ENCODE results near the gene RBBP8NL. TPM values are rescaled to one million over a fixed set of nuclear protein-coding genes. Genes with fewer than 3 reads are reported as not detected.

The RBBP8NL gene
- total and polyA plus RNA-seq, 9 of the 15 experiments (the other 6 are each of a cell fraction or from before 2014, with no cell fraction given): not detected

DNA sequence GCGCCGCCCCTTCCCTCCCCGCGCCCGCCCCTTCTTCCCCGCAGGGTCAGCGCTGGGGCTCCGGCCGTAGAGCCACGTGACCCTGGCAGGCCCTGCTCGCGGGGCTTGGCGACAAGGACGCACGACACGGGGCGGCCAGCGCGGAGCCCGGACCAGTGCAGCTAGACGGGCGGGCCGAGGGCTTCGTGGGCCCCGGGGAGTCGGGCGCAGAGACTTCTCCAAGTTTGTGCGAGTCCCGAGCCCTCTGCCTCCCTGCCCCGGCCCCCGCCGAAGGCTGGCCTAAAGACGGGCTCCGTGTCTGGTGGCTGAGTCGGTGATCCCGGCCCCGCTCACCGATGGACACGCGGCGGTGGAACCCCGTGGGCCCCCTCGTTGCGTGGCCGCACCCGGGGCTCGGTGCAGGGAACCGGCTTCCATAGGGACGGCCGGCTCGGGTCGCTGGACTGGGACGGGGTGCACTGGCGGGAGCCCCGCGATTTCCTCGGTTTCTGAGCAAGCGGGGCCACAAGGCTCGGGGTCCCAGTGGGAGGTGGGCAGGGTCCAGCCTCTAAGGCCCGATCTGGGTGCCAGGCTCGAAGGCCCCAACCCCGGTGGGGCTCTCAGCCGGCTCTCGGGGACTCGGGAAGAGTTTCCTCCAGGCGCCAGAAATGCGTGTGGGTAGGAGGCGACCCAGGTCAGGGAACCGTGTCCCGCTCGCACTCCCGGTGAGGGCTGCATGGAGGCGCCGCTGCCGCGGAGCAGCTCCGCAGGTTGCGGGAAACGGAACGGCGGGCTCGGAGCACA, 48.9 kb upstream of the RBBP8NL start (continued):
- TF ChIP-seq CBFB (CRISPR knock-in tag; IDR thresholded peaks at IDR 0.05) (no peak), DIDO1 (tag; IDR thresholded peaks at IDR 0.05; ENCODE audit: low read depth) (no peak), ZBED1 (IDR thresholded peaks at IDR 0.05) (no peak), GTF2E2 (tag; IDR thresholded peaks at IDR 0.05) (no peak), ZNF696 (CRISPR knock-in tag; conservative IDR thresholded peaks at IDR 0.05) (no peak), KDM1A (IDR thresholded peaks at IDR 0.05) (no peak), TGIF2 (CRISPR knock-in tag; IDR thresholded peaks at IDR 0.05) (peak; percentile 90; the same call in 1 of the 2 replicates), THRB (CRISPR knock-in tag; conservative IDR thresholded peaks at IDR 0.05) (no peak), NFRKB (IDR thresholded peaks at IDR 0.05; ENCODE audit: low read depth) (no peak), ZBTB1 (CRISPR knock-in tag; IDR thresholded peaks at IDR 0.05; ENCODE audit: borderline replicate concordance, low read depth) (peak; percentile 88), ZNF830 (CRISPR knock-in tag; IDR thresholded peaks at IDR 0.05) (no peak), ZNF224 (CRISPR knock-in tag; IDR thresholded peaks at IDR 0.05) (peak; percentile 81; the same call in 1 of the 2 replicates), ARID3B (CRISPR knock-in tag; IDR thresholded peaks at IDR 0.05; ENCODE audit: borderline replicate concordance) (no peak), TRIM25 (IDR thresholded peaks at IDR 0.05; ENCODE audit: borderline replicate concordance) (no peak), SMC3 (conservative IDR thresholded peaks at IDR 0.05; ENCODE audit: insufficient read depth, low read depth, low read length) (no peak), NRF1 (conservative IDR thresholded peaks at IDR 0.05 in 1 of 2, IDR thresholded peaks at IDR 0.05 in 1 of 2) (no peak)
- TF ChIP-seq, protein P1, sequence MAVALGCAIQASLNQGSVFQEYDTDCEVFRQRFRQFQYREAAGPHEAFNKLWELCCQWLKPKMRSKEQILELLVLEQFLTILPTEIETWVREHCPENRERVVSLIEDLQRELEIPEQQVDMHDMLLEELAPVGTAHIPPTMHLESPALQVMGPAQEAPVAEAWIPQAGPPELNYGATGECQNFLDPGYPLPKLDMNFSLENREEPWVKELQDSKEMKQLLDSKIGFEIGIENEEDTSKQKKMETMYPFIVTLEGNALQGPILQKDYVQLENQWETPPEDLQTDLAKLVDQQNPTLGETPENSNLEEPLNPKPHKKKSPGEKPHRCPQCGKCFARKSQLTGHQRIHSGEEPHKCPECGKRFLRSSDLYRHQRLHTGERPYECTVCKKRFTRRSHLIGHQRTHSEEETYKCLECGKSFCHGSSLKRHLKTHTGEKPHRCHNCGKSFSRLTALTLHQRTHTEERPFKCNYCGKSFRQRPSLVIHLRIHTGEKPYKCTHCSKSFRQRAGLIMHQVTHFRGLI (CRISPR knock-in tag; IDR thresholded peaks at IDR 0.05): no peak
- TF ChIP-seq, protein P2, sequence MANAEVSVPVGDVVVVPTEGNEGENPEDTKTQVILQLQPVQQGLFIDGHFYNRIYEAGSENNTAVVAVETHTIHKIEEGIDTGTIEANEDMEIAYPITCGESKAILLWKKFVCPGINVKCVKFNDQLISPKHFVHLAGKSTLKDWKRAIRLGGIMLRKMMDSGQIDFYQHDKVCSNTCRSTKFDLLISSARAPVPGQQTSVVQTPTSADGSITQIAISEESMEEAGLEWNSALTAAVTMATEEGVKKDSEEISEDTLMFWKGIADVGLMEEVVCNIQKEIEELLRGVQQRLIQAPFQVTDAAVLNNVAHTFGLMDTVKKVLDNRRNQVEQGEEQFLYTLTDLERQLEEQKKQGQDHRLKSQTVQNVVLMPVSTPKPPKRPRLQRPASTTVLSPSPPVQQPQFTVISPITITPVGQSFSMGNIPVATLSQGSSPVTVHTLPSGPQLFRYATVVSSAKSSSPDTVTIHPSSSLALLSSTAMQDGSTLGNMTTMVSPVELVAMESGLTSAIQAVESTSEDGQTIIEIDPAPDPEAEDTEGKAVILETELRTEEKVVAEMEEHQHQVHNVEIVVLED (CRISPR knock-in tag; IDR thresholded peaks at IDR 0.05): no peak
- TF ChIP-seq, protein P3, sequence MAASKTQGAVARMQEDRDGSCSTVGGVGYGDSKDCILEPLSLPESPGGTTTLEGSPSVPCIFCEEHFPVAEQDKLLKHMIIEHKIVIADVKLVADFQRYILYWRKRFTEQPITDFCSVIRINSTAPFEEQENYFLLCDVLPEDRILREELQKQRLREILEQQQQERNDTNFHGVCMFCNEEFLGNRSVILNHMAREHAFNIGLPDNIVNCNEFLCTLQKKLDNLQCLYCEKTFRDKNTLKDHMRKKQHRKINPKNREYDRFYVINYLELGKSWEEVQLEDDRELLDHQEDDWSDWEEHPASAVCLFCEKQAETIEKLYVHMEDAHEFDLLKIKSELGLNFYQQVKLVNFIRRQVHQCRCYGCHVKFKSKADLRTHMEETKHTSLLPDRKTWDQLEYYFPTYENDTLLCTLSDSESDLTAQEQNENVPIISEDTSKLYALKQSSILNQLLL (CRISPR knock-in tag; IDR thresholded peaks at IDR 0.05; ENCODE audit: borderline replicate concordance): no peak

Measured in K562 (cell line).